ENCODE results near the gene FOXK1. TPM values are rescaled to one million over a fixed set of nuclear protein-coding genes. Genes with fewer than 3 reads are reported as not detected.
A peak's percentile ranks its signal among the peaks of the same experiment; 100 is the strongest.

The FOXK1 gene
- total and polyA plus RNA-seq, 8 donors, result 3.9 to 20.6 (median 15.5) TPM

DNA sequence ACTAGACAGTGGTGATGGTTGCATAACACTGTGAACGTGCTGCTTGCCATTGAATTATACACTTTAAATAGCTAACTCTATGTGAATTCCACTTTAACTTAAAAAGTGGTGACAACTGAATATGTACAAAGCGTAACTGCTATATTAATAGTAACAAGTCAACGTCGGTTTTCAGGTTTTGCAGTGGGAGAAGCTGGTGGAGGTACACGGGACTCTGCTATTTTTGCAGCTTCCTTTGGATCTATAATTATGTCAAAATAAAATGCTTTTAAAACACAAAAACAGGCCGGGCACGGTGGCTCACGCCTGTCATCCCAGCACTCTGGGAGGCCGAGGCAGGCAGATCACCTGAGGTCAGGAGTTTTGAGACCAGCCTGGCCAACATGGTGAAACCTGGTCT lies 114.4 kb downstream of the FOXK1 start:
- Histone ChIP-seq H3K4me1 (peaks cover 0 to 3% (median 0%) of the 10 kb centered on the region in 3 donors), H3K36me3 (peaks cover 0 to 2% (median 0%) of the 10 kb centered on the region in 3 donors), H3K9me3 (no peaks in the 10 kb centered on the region), H3K4me3 (no peak overlapping the region), H3K27me3 (no peaks in the 10 kb centered on the region), H3K27ac (no peak overlapping the region)
- no peak for ATAC-seq
- FAIRE-seq, result no peak
- DNase-seq, result no peak
- intact Hi-C loops (cut with DNase I), result loop anchor here in 1 of 3 donors (5.0 kb wide), 1 partner anchor 286 kb away; no protein-coding TSS in a partner anchor
- TF ChIP-seq, protein P1, sequence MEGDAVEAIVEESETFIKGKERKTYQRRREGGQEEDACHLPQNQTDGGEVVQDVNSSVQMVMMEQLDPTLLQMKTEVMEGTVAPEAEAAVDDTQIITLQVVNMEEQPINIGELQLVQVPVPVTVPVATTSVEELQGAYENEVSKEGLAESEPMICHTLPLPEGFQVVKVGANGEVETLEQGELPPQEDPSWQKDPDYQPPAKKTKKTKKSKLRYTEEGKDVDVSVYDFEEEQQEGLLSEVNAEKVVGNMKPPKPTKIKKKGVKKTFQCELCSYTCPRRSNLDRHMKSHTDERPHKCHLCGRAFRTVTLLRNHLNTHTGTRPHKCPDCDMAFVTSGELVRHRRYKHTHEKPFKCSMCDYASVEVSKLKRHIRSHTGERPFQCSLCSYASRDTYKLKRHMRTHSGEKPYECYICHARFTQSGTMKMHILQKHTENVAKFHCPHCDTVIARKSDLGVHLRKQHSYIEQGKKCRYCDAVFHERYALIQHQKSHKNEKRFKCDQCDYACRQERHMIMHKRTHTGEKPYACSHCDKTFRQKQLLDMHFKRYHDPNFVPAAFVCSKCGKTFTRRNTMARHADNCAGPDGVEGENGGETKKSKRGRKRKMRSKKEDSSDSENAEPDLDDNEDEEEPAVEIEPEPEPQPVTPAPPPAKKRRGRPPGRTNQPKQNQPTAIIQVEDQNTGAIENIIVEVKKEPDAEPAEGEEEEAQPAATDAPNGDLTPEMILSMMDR (IDR thresholded peaks at IDR 0.05), result no peak
- WGBS, 2 donors, result 76 to 92% methylated on average over 9 of the region's 9 CpGs

DNA sequence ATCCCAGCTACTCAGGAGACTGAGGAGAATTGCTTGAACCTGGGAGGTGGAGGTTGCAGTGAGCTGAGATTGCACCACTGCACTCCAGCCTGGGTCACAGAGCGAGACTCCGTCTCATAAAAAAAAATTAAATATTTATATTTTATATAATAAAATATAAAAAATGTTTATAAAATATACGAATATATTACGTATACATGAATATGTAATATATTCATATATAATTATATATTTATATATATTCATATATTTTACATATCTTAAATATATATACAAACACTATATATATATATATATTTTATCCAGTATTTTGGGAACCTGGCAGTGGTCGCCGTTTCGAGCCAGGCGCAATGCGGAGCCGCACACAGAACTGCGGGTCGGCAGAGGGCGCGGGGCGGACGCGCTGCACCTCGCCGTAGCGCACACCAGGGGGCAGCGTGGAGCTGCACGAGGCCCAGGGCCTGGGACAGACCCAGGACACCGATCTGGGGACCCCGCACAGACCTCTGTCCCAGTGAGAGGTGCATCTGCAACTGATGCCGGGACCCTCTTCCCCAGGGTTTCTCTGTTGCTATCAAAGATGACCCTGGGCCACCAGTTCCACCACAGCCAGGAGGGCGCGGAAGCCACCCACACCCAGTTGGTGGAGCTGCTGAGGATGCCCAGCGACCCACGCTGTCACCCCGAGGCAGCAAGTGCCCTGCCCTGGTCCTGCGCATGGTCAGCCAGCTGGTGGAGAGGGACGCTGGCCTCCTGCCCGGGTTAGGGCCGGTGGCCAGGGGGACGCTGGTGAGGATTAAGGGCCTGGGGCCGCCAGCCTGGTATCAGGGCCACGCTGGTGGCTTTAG lies 116.0 kb downstream of the FOXK1 start:
- Histone ChIP-seq H3K9me3 (no peaks in the 10 kb centered on the region), H3K4me3 (no peak overlapping the region), H3K36me3 (no peaks in the 10 kb centered on the region), H3K27me3 (no peaks in the 10 kb centered on the region), H3K4me1 (no peaks in the 10 kb centered on the region), H3K27ac (no peak overlapping the region)
- intact Hi-C loops (cut with DNase I), result loop anchor here in 1 of 3 donors (5.0 kb wide), 1 partner anchor 284 kb away; no protein-coding TSS in a partner anchor
- no peak for FAIRE-seq
- DNase-seq, result peak in 4 of 6 donors; percentile 59 to 86 (median 68)
- WGBS, 2 donors, result 30 to 33% methylated on average over 37 of the region's 37 CpGs
- TF ChIP-seq, protein P1 (IDR thresholded peaks at IDR 0.05), result peak; percentile 62 to 81 (median 76)
- peak; percentile 68 to 93 (median 86) for ATAC-seq

DNA sequence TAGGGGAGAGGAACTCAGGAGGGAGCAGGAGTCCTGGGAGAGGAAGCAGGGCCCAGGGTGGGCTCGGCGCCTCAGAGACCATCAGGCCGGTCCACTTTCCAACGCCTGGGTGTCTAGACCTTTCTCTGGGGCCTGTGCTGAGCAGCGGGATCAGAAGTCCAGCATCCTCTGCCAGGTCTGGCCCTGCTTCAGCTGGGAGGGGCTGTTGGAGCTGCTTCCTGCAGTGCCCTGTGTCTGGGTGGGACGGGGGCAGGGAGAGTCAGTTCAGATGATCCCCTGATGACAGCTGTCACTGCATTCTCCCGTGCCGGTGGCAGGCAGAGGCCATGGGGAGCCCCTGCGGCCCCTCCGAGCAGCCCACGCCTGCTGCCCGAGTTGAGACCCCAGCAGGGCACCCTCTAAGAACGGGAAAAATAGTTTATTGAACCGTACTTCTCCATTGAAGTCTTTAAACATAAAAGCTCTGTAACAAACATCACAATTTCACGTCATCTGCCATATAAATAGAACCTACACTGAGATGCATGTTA lies 116.7 kb downstream of the FOXK1 start:
- FAIRE-seq (no peak), ATAC-seq (peak in 1 of 4 donors; percentile 5), DNase-seq (peak in 3 of 6 donors; percentile 11 to 56 (median 49))
- Histone ChIP-seq H3K36me3 (no peaks in the 10 kb centered on the region), H3K27ac (no peak overlapping the region), H3K27me3 (no peaks in the 10 kb centered on the region), H3K4me3 (no peak overlapping the region), H3K4me1 (no peaks in the 10 kb centered on the region), H3K9me3 (no peaks in the 10 kb centered on the region)
- intact Hi-C loops (cut with DNase I), result loop anchor here in 1 of 3 donors (5.0 kb wide), 1 partner anchor 284 kb away; no protein-coding TSS in a partner anchor
- WGBS, 2 donors, result 68 to 87% methylated on average over 15 of the region's 15 CpGs
- TF ChIP-seq, protein P1 (IDR thresholded peaks at IDR 0.05), result no peak

DNA sequence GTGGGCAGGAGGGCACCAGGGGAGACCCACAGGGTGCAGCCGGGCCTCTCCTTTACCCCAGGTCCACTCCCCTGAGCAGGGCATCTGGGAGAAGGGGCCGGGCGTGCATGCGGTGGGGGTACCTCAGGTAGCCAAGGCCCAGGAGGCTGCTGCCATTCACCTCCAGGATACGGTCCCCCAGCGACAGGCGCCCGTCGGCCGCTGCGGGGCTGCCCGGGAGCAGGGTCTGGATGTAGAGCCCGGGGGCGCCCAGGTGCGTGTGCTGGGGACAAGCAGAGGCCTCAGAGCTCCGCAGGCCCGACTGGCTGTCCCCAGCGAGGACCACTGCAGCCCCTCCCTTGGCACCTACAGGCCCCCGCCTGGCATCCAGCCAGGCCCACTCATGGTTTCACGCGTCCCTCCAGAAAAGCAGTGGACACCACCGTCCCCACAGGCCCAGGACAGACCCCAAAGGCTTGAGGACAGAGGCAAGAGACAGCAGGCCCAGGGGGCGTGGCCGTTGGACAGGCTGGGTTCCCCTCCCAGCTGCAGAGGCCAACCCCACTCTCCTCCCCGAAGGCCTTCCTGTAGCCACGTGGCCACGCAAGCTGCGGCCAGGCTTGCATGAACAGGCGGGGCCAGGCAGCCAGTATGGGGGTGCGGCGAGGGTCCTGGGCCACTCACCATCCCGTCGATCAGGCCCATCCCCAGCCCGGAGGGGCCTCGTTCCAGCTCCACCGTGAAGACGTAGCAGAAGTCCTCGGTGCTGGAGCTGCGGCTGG lies 117.6 kb downstream of the FOXK1 start:
- H3K27me3 ChIP-seq, result no peaks in the 10 kb centered on the region
- H3K36me3 ChIP-seq, result no peaks in the 10 kb centered on the region
- whole genome bisulfite sequencing, 2 donors, result 69 to 84% methylated on average over 38 to 39 of the region's 39 CpGs
- FAIRE-seq, result no peak
- TF ChIP-seq, protein P1 (IDR thresholded peaks at IDR 0.05), result no peak
- ATAC-seq, result no peak
- no peaks in the 10 kb centered on the region for H3K4me1 ChIP-seq
- peak in 3 of 6 donors; percentile 34 to 85 (median 57) for DNase-seq
- H3K27ac ChIP-seq, result no peak overlapping the region
- no peaks in the 10 kb centered on the region for H3K9me3 ChIP-seq
- no peak overlapping the region for H3K4me3 ChIP-seq
- intact Hi-C loops (cut with DNase I), result loop anchor here in 2 of 3 donors (5.0 to 10.0 kb wide), 2 partner anchors 283 to 285 kb away; no protein-coding TSS in a partner anchor
